RPMI8226 (cell line): ENCODE data around the gene TEX14.

Experiments
- DNase-seq: peaks from one replicate; pipeline ENCODE4 v3.0.0-alpha.2; 2015

TEX14 gene, protein sequence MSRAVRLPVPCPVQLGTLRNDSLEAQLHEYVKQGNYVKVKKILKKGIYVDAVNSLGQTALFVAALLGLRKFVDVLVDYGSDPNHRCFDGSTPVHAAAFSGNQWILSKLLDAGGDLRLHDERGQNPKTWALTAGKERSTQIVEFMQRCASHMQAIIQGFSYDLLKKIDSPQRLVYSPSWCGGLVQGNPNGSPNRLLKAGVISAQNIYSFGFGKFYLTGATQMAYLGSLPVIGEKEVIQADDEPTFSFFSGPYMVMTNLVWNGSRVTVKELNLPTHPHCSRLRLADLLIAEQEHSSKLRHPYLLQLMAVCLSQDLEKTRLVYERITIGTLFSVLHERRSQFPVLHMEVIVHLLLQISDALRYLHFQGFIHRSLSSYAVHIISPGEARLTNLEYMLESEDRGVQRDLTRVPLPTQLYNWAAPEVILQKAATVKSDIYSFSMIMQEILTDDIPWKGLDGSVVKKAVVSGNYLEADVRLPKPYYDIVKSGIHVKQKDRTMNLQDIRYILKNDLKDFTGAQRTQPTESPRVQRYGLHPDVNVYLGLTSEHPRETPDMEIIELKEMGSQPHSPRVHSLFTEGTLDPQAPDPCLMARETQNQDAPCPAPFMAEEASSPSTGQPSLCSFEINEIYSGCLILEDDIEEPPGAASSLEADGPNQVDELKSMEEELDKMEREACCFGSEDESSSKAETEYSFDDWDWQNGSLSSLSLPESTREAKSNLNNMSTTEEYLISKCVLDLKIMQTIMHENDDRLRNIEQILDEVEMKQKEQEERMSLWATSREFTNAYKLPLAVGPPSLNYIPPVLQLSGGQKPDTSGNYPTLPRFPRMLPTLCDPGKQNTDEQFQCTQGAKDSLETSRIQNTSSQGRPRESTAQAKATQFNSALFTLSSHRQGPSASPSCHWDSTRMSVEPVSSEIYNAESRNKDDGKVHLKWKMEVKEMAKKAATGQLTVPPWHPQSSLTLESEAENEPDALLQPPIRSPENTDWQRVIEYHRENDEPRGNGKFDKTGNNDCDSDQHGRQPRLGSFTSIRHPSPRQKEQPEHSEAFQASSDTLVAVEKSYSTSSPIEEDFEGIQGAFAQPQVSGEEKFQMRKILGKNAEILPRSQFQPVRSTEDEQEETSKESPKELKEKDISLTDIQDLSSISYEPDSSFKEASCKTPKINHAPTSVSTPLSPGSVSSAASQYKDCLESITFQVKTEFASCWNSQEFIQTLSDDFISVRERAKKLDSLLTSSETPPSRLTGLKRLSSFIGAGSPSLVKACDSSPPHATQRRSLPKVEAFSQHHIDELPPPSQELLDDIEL (N-terminal part only)

DNA sequence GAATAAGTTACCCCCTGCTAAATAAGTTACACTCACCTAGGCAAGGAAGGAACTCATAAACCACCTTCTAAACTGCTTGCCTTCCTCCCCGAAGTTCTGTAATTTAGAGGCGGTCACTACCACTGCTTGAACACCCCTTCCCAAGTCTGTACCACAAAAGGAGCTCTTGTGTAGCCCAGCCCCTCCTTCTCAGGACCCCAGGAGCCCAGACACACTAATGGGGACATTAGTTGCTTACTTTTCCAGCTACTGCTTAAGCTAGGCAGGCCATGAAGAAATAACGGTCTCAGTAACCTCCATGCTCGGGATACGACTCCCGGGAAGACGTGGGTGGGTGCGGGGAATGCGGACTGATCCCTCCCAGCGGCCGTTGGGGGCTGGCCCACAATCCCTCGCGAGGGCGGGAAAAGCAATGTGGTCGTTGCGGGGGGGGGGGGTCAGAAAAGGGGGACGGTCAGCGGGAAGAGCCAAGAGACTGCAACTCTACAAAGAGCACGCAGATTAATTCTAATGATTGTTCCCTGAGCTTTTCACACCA lies at the start of gene TEX14:
TSS of gene TEX14 (minus strand) at position 345 of the 538 bp plus-strand sequence. CDS start 40,044 bp downstream, outside the sequence.
- DNase-seq = no peak

DNA sequence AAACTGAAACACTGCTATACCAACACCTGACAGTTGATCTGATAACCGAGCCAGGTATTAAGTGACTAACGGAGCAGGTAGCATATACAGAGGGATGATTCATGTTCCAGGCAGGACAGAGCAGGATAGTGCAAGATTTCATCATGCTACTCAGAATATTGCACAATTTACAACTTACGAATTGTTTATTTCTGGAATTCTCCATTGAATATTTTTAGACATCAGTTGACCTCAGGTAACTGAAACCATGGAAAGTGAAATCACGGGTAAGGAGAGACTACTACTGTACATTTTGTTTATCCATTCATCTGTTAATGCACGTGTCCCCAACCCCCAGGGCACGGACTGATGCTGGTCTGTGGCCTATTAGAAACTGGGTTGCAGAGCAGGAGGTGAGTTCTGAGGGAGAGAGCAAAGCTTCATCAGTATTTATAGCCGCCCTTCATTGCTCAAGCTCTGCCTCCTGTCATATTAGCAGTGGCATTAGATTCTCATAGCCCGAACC lies 49.3 kb upstream of the TEX14 start:
- DNase-seq = no peak

DNA sequence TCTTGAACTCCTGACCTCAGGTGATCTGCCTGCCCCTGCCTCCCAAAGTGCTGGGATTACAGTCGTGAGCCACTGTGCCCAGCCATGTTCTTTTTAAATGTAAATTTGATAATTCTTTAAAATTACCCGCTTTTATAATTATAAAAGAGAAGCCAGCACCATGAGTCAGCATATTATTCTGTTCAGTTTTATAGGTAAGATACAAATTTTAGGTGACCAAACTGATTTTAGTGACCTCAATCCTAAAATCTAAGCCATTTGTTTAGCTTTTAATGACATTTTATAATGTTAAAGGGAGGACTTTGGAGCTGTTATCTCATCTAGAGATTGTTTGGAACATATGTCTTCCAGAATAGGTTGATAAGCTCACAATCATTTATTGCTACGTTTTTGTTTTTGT lies 43.0 kb upstream of the TEX14 start:
- DNase-seq = no peak

DNA sequence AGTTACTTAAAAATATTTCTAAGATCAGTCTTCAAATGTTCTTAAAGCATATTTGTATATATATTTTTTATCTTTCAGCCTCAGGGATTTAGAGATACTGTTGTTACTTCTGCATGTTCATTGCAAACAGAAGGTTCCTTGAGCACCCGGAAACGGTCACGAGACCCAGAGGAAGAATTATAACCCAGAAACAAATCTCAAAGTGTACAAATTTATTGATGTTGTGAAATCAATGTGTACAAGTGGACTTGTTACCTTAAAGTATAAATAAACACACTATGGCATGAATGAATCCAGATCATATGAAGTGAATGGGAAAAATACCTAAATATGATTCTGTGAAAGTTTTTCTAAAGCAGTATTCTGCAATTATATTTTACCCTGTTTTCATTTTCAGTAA lies 42.2 kb upstream of the TEX14 start:
- no peak for DNase-seq

DNA sequence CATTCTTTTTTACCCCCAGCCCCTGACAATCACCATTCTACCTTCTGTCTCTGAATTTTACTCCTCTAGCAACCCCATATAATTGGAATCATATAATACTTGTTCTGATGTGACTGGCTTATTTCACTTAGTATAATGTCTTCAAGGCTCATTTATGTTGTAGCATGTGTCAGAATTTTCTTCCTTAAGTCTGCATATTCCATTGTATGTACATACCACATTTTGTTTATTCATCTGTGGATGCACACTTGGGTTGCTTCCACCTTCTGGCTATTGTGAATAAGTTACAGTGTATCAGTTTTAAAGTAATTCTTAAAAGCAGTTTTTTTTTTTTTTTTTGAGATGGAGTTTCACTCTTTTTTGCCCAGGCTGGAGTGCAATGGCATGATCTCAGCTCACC lies 39.1 kb upstream of the TEX14 start:
- DNase-seq = no peak

DNA sequence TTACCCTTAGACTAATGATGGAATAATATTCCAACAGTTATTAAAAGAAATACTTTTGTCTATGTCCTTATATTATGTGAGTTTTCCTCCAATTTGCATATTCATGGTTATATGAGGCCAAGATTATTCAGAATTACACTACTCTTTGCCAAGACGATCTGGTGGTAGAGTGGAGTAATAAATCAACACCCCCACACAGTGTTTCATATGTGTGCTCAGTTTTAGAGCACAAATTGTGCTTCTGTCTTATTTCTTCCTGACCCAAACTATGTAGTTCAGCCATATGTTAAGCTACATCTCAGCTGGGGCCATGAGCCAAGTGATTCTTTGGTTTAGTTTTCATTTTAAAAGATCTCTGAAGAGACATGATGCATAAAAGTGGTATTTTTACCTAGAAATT lies 37.0 kb upstream of the TEX14 start:
- no peak for DNase-seq

DNA sequence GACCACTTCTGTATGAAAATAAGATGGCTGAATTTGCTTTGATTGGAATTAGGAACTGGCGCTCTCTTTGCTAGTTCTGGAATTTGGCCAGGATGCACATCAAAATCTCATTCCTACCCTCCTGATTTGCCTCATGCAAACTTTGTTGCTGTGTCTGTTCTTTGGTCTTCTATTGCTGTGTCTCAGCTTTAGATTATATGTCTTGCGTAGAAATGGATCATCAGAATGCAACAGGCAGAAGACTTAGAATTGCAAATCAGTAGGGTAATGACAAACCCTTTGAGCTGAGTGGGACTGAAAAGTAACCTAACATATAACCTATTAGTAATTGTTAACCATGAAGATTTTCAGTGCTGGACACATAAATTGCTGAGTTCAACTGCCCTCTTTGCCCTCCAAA lies 30.9 kb upstream of the TEX14 start:
- DNase-seq = no peak

DNA sequence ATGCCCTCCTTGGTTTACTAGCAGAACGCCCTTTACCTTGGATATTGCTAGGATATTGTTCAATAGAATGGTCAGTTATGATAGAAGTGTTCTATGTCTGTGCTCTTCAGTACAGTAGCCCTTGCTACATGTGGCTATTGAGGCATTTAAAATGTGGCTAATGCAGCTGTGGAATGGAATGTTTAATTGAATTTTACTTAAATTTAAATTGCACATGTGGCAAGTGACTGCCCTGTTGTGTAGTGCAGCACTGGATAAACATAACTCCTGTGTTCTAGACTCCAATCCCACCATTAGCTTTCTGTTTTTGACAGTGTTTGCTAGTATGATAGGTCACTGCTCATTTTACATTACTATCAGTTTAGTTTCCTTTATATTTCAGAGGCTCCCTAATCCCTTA lies 30.4 kb upstream of the TEX14 start:
- DNase-seq = no peak

DNA sequence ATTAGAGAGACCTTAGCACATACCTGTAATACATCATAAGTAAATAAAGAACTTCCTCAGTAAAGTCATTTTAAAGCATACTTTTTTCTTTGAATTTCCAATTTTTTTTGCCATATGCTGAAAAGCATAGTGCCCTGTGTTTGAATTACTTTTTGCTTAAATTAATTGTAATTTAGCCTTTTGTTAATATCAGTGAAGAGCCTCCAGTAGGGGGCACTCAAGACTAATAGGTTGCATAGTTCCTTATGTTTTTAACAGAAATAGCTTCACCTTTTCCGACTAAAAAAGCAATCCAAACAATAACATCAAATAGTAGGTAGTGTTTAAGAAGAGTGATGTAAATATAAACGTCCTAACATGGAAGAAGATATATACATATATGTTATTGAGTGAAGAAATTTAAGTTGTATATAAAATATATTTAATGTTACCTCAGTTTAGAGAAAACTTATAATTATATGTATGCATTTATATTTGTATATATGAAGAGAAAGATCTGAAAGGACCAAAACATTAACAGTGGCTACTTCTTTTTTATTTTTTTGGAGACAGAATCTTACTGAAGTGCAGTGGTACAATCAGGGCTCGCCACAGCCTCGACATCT lies 19.2 kb upstream of the TEX14 start:
- DNase-seq = peak; percentile 75

DNA sequence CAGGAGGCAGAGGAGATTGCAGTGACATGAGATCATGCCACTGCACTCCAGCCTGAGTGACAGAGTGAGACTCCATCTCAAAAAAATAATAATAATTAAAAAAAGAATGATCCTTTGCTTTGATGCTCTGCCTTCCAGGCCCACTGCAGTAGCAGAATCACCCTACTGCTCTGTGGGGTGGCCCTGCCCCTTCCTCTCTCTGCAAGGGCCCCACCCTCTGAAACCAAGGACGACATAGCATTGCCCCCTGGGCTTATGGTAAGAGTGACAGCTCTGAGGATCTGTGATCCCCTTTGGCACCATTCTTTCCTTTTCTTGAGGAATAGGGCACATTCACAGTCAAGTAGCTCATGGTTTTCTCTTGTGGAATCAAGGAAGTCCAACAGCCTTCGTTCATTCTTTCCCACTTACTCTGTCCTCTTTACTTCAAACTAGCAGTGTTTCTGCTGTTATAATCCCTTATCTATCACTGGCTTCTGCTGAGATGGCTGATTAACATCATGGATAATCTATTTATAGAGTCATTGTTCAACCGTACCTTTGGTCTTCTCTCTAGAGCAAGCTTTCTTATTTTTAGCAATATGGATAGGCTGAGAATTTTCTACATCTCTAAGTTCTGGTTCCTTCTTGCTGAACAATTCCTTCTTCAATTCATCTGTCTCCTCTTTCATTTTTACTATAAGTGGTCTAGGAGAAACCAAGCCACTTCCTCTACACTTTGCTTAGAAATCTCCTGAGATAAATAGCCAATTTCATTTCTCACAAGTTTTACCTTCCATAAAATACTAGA lies 14.7 kb upstream of the TEX14 start:
- no peak for DNase-seq

DNA sequence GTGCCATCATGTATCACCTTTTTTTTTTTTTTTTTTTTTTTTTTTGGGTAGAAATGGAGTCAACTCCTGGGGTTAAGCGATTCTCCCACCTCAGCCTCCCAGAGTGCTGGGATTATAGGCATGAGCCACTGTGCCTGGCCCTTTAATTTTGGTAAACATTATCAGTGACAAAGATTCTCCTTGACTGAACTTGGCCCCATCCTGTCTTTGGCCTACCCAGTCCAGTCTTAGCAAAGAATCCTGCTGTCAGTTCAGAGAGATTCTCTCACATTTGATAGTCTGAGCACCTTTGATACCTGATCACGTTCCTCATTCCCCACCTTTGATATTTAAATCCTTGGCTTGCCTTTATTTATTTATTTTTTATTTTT lies 12.1 kb upstream of the TEX14 start:
- DNase-seq = no peak

DNA sequence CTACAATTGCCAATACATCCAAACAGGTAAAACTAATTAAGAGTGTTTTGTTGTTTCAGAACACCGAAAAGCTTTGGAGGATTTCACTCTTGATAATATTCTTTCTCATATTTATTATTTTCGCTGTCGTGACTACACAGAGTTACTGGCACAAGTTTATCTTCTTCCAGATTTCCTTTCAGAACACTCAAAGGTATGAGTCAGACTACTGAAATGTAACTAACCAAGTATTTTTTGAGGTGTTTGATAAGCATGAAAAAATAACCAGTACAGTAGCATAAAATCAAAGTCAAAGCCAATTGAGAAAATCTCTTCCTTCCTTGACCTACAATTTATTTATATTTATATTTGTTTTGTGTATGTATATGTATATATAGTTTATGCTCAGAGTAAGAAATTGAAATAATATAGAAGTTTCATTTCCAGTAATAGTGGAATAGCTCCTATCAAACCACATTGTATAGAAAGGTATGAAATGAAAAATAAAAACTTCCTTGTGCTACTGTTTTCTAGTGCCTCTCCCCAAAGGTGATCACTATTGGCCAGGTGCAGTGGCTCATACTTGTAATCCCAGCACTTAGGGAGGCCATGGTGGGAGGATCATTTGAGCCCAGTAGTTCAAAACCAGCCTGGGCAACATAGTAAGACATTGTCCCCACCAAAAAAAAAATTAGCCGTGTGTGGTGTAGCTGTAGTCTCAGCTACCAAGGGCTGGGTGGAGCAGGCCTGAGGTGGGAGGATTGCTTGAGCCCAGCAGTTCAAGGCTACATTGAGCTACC lies 11.5 kb upstream of the TEX14 start:
- no peak for DNase-seq

DNA sequence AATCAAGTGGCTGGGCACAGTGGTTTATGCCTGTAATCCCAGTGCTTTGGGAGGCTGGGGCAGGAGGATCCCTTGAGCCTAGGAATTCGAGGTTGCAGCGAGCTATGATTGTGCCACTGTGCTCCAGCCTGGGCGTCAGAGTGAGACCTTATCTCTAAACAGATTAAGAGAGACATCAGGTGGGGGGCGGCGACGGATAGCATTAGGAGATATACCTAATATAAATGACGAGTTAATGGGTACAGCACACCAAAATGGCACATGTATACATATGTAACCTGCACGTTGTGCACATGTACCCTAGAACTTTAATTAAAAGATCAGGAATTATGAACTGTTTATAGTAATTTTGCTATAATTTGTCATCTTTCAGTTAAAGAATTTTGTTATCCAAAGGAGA lies 10.9 kb upstream of the TEX14 start:
- no peak for DNase-seq

DNA sequence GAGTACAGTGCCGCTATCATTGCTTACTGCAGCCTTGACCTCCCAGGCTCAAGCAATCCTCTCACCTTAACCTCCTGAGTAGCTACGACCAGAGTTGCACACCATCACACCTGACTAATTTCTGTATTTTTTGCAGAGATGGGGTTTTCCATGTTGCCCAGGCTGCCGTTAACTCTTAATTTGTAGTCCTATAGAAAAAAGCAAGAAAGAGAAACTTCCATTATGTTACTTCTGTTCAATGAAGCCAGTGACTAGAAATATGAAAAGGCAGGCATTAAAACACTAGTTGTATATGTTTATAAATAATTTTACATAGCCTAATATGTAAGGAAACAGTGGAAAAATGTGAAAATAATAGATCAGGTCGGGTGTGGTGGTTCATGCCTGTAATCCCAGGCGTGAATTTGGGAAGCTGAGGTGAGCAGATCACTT lies 10.2 kb upstream of the TEX14 start:
- no peak for DNase-seq

DNA sequence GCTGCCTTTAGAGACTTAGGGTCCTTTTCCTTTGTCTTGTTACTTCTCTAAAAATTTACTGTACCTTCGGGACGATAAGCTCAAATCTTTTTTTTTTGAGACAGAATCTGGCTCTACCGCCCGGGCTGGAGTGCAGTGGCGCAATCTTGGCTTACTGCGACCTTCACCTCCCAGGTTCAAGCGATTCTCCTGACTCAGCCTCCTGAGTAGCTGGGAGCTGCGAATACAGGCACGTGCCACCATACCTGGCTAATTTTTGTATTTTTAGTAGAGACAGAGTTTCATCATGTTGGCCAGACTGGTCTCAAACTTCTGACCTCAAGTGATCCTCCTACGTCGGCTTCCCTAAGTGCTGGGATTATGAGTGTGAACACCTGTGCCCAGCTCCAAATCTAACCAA lies 7.9 kb upstream of the TEX14 start:
- no peak for DNase-seq

DNA sequence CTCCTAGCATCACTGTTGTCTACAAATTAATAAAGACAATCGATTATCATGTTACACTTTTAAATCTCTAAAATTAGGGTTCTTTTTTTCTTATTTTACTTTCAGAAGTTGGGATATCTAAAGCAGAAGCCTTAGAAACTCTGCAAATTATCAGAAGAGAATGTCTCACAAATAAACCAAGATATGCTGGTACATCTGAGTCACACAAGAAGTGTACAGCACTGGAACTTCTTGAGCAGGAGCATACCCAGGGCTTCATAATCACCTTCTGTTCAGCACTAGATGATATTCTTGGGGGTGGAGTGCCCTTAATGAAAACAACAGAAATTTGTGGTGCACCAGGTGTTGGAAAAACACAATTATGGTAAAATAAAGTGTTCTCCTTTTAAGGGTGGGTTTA lies 3.0 kb upstream of the TEX14 start:
- DNase-seq = no peak

DNA sequence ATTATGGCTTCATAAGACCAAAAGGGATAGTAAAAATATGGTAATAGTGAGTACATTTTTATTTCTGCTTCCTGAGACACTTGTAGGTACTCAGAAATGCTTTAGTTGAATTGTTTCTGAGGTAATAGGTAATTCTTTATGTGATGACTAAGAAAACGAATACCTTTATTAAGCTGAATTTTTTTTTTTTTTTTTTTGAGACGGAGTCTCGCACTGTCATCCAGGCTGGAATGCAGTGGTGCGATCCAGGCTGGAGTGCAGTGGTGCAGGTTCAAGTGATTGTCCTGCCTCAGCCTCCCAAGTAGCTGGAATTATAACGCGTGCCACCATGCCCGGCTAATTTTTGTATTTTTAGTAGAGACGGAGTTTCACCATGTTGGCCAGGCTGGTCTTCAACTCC lies 2.5 kb upstream of the TEX14 start:
- no peak for DNase-seq

DNA sequence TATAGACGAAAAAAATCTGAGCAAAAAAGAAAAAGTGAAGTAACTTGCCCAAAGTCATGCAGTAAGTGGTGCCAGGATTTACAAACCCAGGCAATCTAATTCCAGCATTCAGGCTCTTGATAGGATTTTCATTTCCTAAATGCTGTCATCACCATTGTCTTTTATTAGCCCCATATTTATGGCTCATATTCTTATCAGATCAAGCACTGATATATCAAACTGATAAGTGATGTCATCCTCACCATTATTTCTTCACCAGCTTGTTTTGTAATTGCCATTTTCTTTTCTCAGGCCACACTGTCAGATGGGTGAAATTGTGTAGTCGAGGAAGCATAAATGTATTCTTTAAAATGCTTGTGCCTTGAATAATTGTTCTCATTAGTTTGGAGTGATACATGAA lies 1.9 kb upstream of the TEX14 start:
- no peak for DNase-seq

DNA sequence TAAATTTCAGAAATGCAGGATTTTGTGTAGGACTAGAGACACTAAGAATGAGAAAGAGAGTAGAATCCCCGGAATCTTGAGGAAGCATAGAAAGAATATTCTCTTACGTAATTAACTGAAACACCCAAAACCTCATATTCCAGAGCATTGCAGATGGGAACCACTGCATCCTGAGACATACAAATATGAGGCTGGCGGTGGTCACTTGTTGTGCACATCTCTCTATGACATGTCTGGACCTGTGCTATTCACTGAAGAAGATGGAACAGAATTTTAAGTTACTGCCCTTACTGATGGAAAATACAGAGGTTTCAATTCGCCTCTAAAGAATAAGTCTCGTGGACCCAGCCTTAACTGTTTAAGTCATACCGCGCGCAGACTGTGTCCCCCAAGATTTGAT lies 1.4 kb upstream of the TEX14 start:
- no peak for DNase-seq

DNA sequence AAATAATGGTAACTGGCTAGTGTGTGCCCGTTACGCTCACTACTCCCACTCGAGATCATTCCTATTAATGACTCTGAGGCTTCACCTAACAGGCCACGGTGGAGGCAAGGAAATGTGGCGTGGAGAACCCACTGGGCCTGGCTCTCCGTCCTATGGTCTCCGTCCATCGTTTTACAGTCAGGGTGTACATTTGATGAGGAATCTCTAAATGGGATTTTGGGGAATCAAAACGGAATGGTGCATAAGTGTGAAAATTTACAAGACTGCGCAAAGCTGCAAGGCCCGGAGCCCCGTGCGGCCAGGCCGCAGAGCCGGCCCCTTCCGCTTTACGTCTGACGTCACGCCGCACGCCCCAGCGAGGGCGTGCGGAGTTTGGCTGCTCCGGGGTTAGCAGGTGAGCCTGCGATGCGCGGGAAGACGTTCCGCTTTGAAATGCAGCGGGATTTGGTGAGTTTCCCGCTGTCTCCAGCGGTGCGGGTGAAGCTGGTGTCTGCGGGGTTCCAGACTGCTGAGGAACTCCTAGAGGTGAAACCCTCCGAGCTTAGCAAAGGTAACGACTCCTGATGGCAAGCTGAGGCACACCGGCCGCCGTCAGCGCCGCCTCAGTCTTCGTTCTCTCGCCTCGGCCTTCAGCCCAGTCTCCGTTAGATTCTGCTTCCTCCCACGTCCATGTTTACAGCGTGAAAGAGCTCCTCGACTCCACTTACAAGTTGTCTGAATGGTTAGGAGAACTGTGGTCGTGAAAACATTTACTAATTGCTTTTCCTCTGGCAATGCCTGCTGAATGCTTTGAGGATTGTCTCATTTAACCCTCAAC lies 602 bp upstream of the TEX14 start, which contains the start of gene RAD51C:
TSS of gene RAD51C (plus strand) at position 364 of the 817 bp plus-strand sequence. CDS start at position 406, 42 bp downstream.
- peak; percentile 94 for DNase-seq
